Activated naive CD4-positive, alpha-beta T cell treated with anti-CD3 and anti-CD28 coated beads, Interleukin-2, amount 50 U/mL, for 24 hours (primary cell): ENCODE measurements around the gene CNGB1.

Experiments used
- H3K27ac Mint-ChIP-seq: one replicate; pipeline ENCODE4 v1.8.0; 2021; ENCODE audit warnings: mild to moderate bottlenecking, mixed read lengths
- H3K27me3 Mint-ChIP-seq: one replicate; pipeline ENCODE4 v1.8.0; 2021; ENCODE audit warnings: mixed read lengths
- H3K36me3 Mint-ChIP-seq: one replicate; pipeline ENCODE4 v1.8.0; 2021; ENCODE audit warnings: mixed read lengths
- H3K4me1 Mint-ChIP-seq: one replicate; pipeline ENCODE4 v1.8.0; 2021; ENCODE audit warnings: mixed read lengths
- H3K4me3 Mint-ChIP-seq: one replicate; pipeline ENCODE4 v1.8.0; 2021; ENCODE audit warnings: mild to moderate bottlenecking, mixed read lengths
- H3K9me3 Mint-ChIP-seq: one replicate; pipeline ENCODE4 v1.8.0; 2021; ENCODE audit warnings: mixed read lengths

CNGB1 gene

GRCh38 chr16:57967916-57968315 is 3.0 kb downstream of the CNGB1 start:
- Mint-ChIP-seq H3K9me3 (no peaks in the 10 kb centered on the region), H3K27me3 (no peaks in the 10 kb centered on the region), H3K27ac (no peak overlapping the region), H3K4me1 (no peaks in the 10 kb centered on the region), H3K36me3 (no peaks in the 10 kb centered on the region), H3K4me3 (no peak overlapping the region)

- H3K27ac Mint-ChIP-seq: no peak overlapping the region
- no peaks in the 10 kb centered on the region for H3K27me3 Mint-ChIP-seq
- H3K4me3 Mint-ChIP-seq: no peak overlapping the region
- no peaks in the 10 kb centered on the region for H3K36me3 Mint-ChIP-seq
- no peaks in the 10 kb centered on the region for H3K4me1 Mint-ChIP-seq
- H3K9me3 Mint-ChIP-seq: no peaks in the 10 kb centered on the region
These were observed 3.9 kb downstream of the CNGB1 start for GRCh38 chr16:57966986-57967385.

GRCh38 chr16:57966204-57966771 is 4.6 kb downstream of the CNGB1 start:
- Mint-ChIP-seq H3K36me3 (no peaks in the 10 kb centered on the region), H3K4me1 (no peaks in the 10 kb centered on the region), H3K27ac (no peak overlapping the region), H3K9me3 (no peaks in the 10 kb centered on the region), H3K4me3 (no peak overlapping the region), H3K27me3 (no peaks in the 10 kb centered on the region)

GRCh38 chr16:57964157-57964700 is 6.7 kb downstream of the CNGB1 start:
- H3K4me3 Mint-ChIP-seq: no peak overlapping the region
- no peak overlapping the region for H3K27ac Mint-ChIP-seq
- H3K27me3 Mint-ChIP-seq: no peaks in the 10 kb centered on the region
- H3K4me1 Mint-ChIP-seq: no peaks in the 10 kb centered on the region
- no peaks in the 10 kb centered on the region for H3K9me3 Mint-ChIP-seq
- H3K36me3 Mint-ChIP-seq: no peaks in the 10 kb centered on the region

- Mint-ChIP-seq H3K4me3 (no peak overlapping the region), H3K27ac (no peak overlapping the region), H3K9me3 (no peaks in the 10 kb centered on the region), H3K27me3 (no peaks in the 10 kb centered on the region), H3K4me1 (no peaks in the 10 kb centered on the region), H3K36me3 (no peaks in the 10 kb centered on the region)
These were observed 8.2 kb downstream of the CNGB1 start for GRCh38 chr16:57962756-57963155.

- H3K27ac Mint-ChIP-seq: no peak overlapping the region
- H3K4me1 Mint-ChIP-seq: no peaks in the 10 kb centered on the region
- H3K4me3 Mint-ChIP-seq: no peak overlapping the region
- H3K9me3 Mint-ChIP-seq: no peaks in the 10 kb centered on the region
- no peaks in the 10 kb centered on the region for H3K36me3 Mint-ChIP-seq
- no peaks in the 10 kb centered on the region for H3K27me3 Mint-ChIP-seq
These were observed 8.9 kb downstream of the CNGB1 start for GRCh38 chr16:57962046-57962445.

GRCh38 chr16:57961538-57961937 is 9.4 kb downstream of the CNGB1 start:
- Mint-ChIP-seq H3K9me3 (no peaks in the 10 kb centered on the region), H3K36me3 (no peaks in the 10 kb centered on the region), H3K27me3 (no peaks in the 10 kb centered on the region), H3K4me1 (no peaks in the 10 kb centered on the region), H3K27ac (no peak overlapping the region), H3K4me3 (no peak overlapping the region)

- Mint-ChIP-seq H3K4me3 (no peak overlapping the region), H3K9me3 (no peaks in the 10 kb centered on the region), H3K36me3 (no peaks in the 10 kb centered on the region), H3K27me3 (no peaks in the 10 kb centered on the region), H3K4me1 (no peaks in the 10 kb centered on the region), H3K27ac (no peak overlapping the region)
These were observed 10.0 kb downstream of the CNGB1 start for GRCh38 chr16:57960826-57961472.

- H3K27ac Mint-ChIP-seq: no peak overlapping the region
- no peaks in the 10 kb centered on the region for H3K27me3 Mint-ChIP-seq
- no peak overlapping the region for H3K4me3 Mint-ChIP-seq
- no peaks in the 10 kb centered on the region for H3K4me1 Mint-ChIP-seq
- no peaks in the 10 kb centered on the region for H3K9me3 Mint-ChIP-seq
- no peaks in the 10 kb centered on the region for H3K36me3 Mint-ChIP-seq
These were observed 10.6 kb downstream of the CNGB1 start for GRCh38 chr16:57960310-57960709.

- Mint-ChIP-seq H3K27ac (no peak overlapping the region), H3K4me3 (no peak overlapping the region), H3K27me3 (no peaks in the 10 kb centered on the region), H3K36me3 (no peaks in the 10 kb centered on the region), H3K4me1 (no peaks in the 10 kb centered on the region), H3K9me3 (no peaks in the 10 kb centered on the region)
These were observed 11.1 kb downstream of the CNGB1 start for GRCh38 chr16:57959804-57960203.

- Mint-ChIP-seq H3K27me3 (no peaks in the 10 kb centered on the region), H3K4me1 (no peaks in the 10 kb centered on the region), H3K9me3 (no peaks in the 10 kb centered on the region), H3K4me3 (no peak overlapping the region), H3K36me3 (no peaks in the 10 kb centered on the region), H3K27ac (no peak overlapping the region)
These were observed 11.8 kb downstream of the CNGB1 start for GRCh38 chr16:57959121-57959520.

GRCh38 chr16:57958544-57958943 is 12.4 kb downstream of the CNGB1 start:
- H3K27me3 Mint-ChIP-seq: no peaks in the 10 kb centered on the region
- H3K27ac Mint-ChIP-seq: no peak overlapping the region
- no peaks in the 10 kb centered on the region for H3K36me3 Mint-ChIP-seq

GRCh38 chr16:57957673-57958392 is 13.1 kb downstream of the CNGB1 start:
- Mint-ChIP-seq H3K4me3 (no peak overlapping the region), H3K4me1 (no peaks in the 10 kb centered on the region), H3K36me3 (no peaks in the 10 kb centered on the region), H3K9me3 (no peaks in the 10 kb centered on the region), H3K27ac (no peak overlapping the region), H3K27me3 (no peaks in the 10 kb centered on the region)

More at GRCh38 chr16:57958544-57958943, 12.4 kb downstream of the CNGB1 start:
- Mint-ChIP-seq H3K9me3 (no peaks in the 10 kb centered on the region), H3K4me3 (no peak overlapping the region), H3K4me1 (no peaks in the 10 kb centered on the region)

- H3K4me3 Mint-ChIP-seq: no peak overlapping the region
- H3K36me3 Mint-ChIP-seq: no peaks in the 10 kb centered on the region
These were observed 13.8 kb downstream of the CNGB1 start for GRCh38 chr16:57956924-57957672.

GRCh38 chr16:57956270-57956808 is 14.6 kb downstream of the CNGB1 start:
- H3K4me1 Mint-ChIP-seq: no peaks in the 10 kb centered on the region
- no peak overlapping the region for H3K27ac Mint-ChIP-seq
- no peaks in the 10 kb centered on the region for H3K36me3 Mint-ChIP-seq
- no peaks in the 10 kb centered on the region for H3K27me3 Mint-ChIP-seq
- H3K4me3 Mint-ChIP-seq: no peak overlapping the region
- no peaks in the 10 kb centered on the region for H3K9me3 Mint-ChIP-seq

More at GRCh38 chr16:57956924-57957672, 13.8 kb downstream of the CNGB1 start:
- H3K27ac Mint-ChIP-seq: no peak overlapping the region
- no peaks in the 10 kb centered on the region for H3K4me1 Mint-ChIP-seq
- H3K9me3 Mint-ChIP-seq: no peaks in the 10 kb centered on the region
- no peaks in the 10 kb centered on the region for H3K27me3 Mint-ChIP-seq
